Fibroblast of lung (primary cell): ENCODE results near the gene SURF2.

Experiments
- EZH2 ChIP-seq: IDR thresholded peaks from 2 replicates; pipeline ENCODE4 v1.5.1; 2012; ENCODE audit warnings: low read length, control low read depth, mild to moderate bottlenecking; ENCODE audit errors: missing control alignments
- TF ChIP-seq, protein P1 (sequence below), 2 donors: IDR thresholded peaks in 1 of 2; conservative IDR thresholded peaks in 1 of 2; 1 replicate in 1 of 2; 2 replicates in 1 of 2; pipeline ENCODE4 v1.5.1; 2011 to 2012; ENCODE audit warnings: low read length in 2 of 2, control low read depth in 1 of 2, inconsistent platforms in 1 of 2, low read depth in 1 of 2, mild to moderate bottlenecking in 1 of 2

DNA sequence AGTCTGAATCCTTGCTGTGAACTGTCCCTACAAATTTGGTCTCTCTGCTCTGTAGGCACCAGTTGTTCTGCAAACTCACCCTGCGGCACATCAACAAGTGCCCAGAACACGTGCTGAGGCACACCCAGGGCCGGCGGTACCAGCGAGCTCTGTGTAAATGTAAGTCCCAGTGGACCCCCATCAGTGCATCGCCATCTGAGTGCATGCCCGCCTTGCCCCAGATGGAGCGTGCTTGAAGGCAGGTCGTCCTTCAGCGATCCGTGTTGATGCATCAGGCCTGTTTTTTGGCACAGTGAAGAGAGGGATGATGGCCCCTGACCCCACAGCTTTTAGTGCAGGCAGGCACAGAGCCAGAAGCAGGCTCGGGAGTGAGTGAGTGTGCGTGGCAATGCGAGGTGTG lies 1.3 kb downstream of the SURF2 start:
- TF ChIP-seq, protein P1, sequence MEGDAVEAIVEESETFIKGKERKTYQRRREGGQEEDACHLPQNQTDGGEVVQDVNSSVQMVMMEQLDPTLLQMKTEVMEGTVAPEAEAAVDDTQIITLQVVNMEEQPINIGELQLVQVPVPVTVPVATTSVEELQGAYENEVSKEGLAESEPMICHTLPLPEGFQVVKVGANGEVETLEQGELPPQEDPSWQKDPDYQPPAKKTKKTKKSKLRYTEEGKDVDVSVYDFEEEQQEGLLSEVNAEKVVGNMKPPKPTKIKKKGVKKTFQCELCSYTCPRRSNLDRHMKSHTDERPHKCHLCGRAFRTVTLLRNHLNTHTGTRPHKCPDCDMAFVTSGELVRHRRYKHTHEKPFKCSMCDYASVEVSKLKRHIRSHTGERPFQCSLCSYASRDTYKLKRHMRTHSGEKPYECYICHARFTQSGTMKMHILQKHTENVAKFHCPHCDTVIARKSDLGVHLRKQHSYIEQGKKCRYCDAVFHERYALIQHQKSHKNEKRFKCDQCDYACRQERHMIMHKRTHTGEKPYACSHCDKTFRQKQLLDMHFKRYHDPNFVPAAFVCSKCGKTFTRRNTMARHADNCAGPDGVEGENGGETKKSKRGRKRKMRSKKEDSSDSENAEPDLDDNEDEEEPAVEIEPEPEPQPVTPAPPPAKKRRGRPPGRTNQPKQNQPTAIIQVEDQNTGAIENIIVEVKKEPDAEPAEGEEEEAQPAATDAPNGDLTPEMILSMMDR (conservative IDR thresholded peaks at IDR 0.05 in 1 of 2, IDR thresholded peaks at IDR 0.05 in 1 of 2; ENCODE audit: low read depth in 1 of 2, low read length in 2 of 2) = no peak
- no peak for TF ChIP-seq EZH2
